Neuronal stem cell (in vitro differentiated cells): ENCODE measurements around the gene ITGA3.

Experiments used
- DNase-seq: peaks from one replicate; pipeline ENCODE4 v3.0.0-alpha.2; 2013; ENCODE audit warnings: low spot score
- H2AFZ ChIP-seq: one replicate; pipeline ENCODE4 v1.6.1; 2013; ENCODE audit warnings: mild to moderate bottlenecking, low read length, inconsistent platforms
- H2AK5ac ChIP-seq: 2 replicates; pipeline ENCODE4 v1.6.1; 2013; ENCODE audit warnings: low read depth, mild to moderate bottlenecking, inconsistent platforms, low read length, moderate library complexity, mixed read lengths
- H2BK120ac ChIP-seq: 2 replicates; pipeline ENCODE4 v1.6.1; 2013; ENCODE audit warnings: low read depth, mild to moderate bottlenecking, inconsistent platforms, low read length, moderate library complexity, mixed read lengths
- H2BK12ac ChIP-seq: one replicate; pipeline ENCODE4 v1.6.1; 2013; ENCODE audit warnings: low read length, inconsistent platforms
- H2BK15ac ChIP-seq: 2 replicates; pipeline ENCODE4 v1.6.1; 2013; ENCODE audit warnings: mild to moderate bottlenecking, low read length, inconsistent platforms, mixed read lengths
- H2BK5ac ChIP-seq: one replicate; pipeline ENCODE4 v1.6.1; 2013; ENCODE audit warnings: inconsistent platforms, mild to moderate bottlenecking, low read length, moderate library complexity
- H3K14ac ChIP-seq: one replicate; pipeline ENCODE4 v1.6.1; 2013; ENCODE audit warnings: low read length, inconsistent platforms
- H3K18ac ChIP-seq: 2 replicates; pipeline ENCODE4 v1.6.1; 2013; ENCODE audit warnings: low read length, inconsistent platforms
- H3K23ac ChIP-seq: 2 replicates; pipeline ENCODE4 v1.6.1; 2013; ENCODE audit warnings: low read depth, mild to moderate bottlenecking, mixed read lengths, low read length, inconsistent platforms; ENCODE audit not compliant: poor library complexity
- H3K27ac ChIP-seq: replicated peaks from 3 replicates; pipeline ENCODE4 v1.5.1; 2013; ENCODE audit warnings: low read length, inconsistent platforms
- H3K27me3 ChIP-seq, 3 experiments: 2 replicates each; pipeline ENCODE4 v1.6.1; 2013; ENCODE audit warnings: low read length in 3 of 3, mild to moderate bottlenecking in 2 of 3, inconsistent platforms in 1 of 3, low read depth in 1 of 3, mixed read lengths in 1 of 3, moderate library complexity in 1 of 3; ENCODE audit not compliant: control insufficient read depth in 3 of 3, insufficient read depth in 3 of 3
- H3K36me3 ChIP-seq, 2 donors: replicated peaks in 1 of 2; 2 replicates each; pipeline ENCODE4 v1.6.1; 2013; ENCODE audit warnings: low read length in 2 of 2; ENCODE audit not compliant: control insufficient read depth in 2 of 2, insufficient read depth in 2 of 2
- H3K4ac ChIP-seq: 2 replicates; pipeline ENCODE4 v1.6.1; 2013; ENCODE audit warnings: inconsistent platforms, mild to moderate bottlenecking, low read length, moderate library complexity
- H3K4me1 ChIP-seq, 2 donors: 1 replicate in 1 of 2; 2 replicates in 1 of 2; pipeline ENCODE4 v1.6.1; 2013; ENCODE audit warnings: low read length in 2 of 2, low read depth in 1 of 2; ENCODE audit not compliant: control insufficient read depth in 2 of 2, insufficient read depth in 1 of 2
- H3K4me2 ChIP-seq: one replicate; pipeline ENCODE4 v1.6.1; 2013; ENCODE audit warnings: mild to moderate bottlenecking, low read length, inconsistent platforms; ENCODE audit not compliant: insufficient read depth, poor library complexity, severe bottlenecking
- H3K4me3 ChIP-seq, 2 donors: 2 replicates each; pipeline ENCODE4 v1.5.1; 2013; ENCODE audit warnings: low read length in 2 of 2, mild to moderate bottlenecking in 2 of 2, inconsistent platforms in 1 of 2, moderate library complexity in 1 of 2
- H3K79me1 ChIP-seq: one replicate; pipeline ENCODE4 v1.6.1; 2013; ENCODE audit warnings: low read depth, mild to moderate bottlenecking, inconsistent platforms, low read length, moderate library complexity
- H3K9ac ChIP-seq: one replicate; pipeline ENCODE4 v1.6.1; 2013; ENCODE audit warnings: mild to moderate bottlenecking, low read depth, low read length, inconsistent platforms; ENCODE audit not compliant: poor library complexity
- H3K9me3 ChIP-seq, 2 donors: replicated peaks in 1 of 2; 2 replicates each; pipeline versions ENCODE3 to v1.6.1; 2013; ENCODE audit warnings: low read length in 2 of 2, mild to moderate bottlenecking in 2 of 2, inconsistent platforms in 1 of 2, low read depth in 1 of 2, mixed read lengths in 1 of 2, moderate library complexity in 1 of 2; ENCODE audit not compliant: control insufficient read depth in 2 of 2, insufficient read depth in 1 of 2
- H4K8ac ChIP-seq: one replicate; pipeline ENCODE4 v1.6.1; 2013; ENCODE audit warnings: low read depth, mild to moderate bottlenecking, inconsistent platforms, low read length, moderate library complexity
- H4K91ac ChIP-seq: one replicate; pipeline ENCODE4 v1.6.1; 2013; ENCODE audit warnings: low read length, low read depth, mild to moderate bottlenecking, inconsistent platforms; ENCODE audit not compliant: poor library complexity
- WGBS, 2 donors: extraction: QIAGEN DNeasy Blood & Tissue Kit; methylation state at CpG; one replicate each; pipeline ENCODE4 v1.1.7; 2013; ENCODE audit warnings: missing lambda C conversion rate in 2 of 2, mixed read lengths in 1 of 2; ENCODE audit not compliant: insufficient read length in 2 of 2, insufficient replicate concordance in 1 of 2; ENCODE audit errors: extremely low coverage in 2 of 2; 5-methylcytosine and 5-hydroxymethylcytosine counted together

Gene ITGA3

GRCh38 chr17:50045154-50045553 is 10.8 kb upstream of the ITGA3 start:
- no peak overlapping the region for H2BK15ac ChIP-seq
- H2BK5ac ChIP-seq: no peak overlapping the region
- H3K14ac ChIP-seq: no peak overlapping the region
- H3K18ac ChIP-seq: peak overlapping the region; percentile 63
- H3K4ac ChIP-seq: no peak overlapping the region
- H3K4me2 ChIP-seq: no peak overlapping the region
- H3K9ac ChIP-seq: no peak overlapping the region
- no peaks in the 10 kb centered on the region for H3K36me3 ChIP-seq
- peak overlapping the region; percentile 26 for H2AK5ac ChIP-seq
- H2AFZ ChIP-seq: no peak overlapping the region
- no peak overlapping the region for H4K91ac ChIP-seq
- no peak overlapping the region for H3K27ac ChIP-seq
- no CpG with 5 or more reads among the region's 4 CpGs for WGBS, 2 donors
- H3K4me1 ChIP-seq: peaks cover 7 to 11% of the 10 kb centered on the region in 2 donors
- no peaks in the 10 kb centered on the region for H3K27me3 ChIP-seq
- no peak overlapping the region for H3K23ac ChIP-seq
- no peak overlapping the region for H2BK120ac ChIP-seq
- H4K8ac ChIP-seq: no peak overlapping the region
- H3K9me3 ChIP-seq: no peaks in the 10 kb centered on the region
- H3K79me1 ChIP-seq: no peaks in the 10 kb centered on the region
- H2BK12ac ChIP-seq: no peak overlapping the region
- H3K4me3 ChIP-seq: no peak overlapping the region
- no peak for DNase-seq

- Histone ChIP-seq H3K18ac (no peak overlapping the region), H2BK5ac (no peak overlapping the region), H3K4me2 (no peak overlapping the region), H3K4me1 (peaks cover 7 to 15% of the 10 kb centered on the region in 2 donors), H2BK12ac (no peak overlapping the region), H3K23ac (no peak overlapping the region), H3K27me3 (no peaks in the 10 kb centered on the region), H3K36me3 (no peaks in the 10 kb centered on the region), H3K9me3 (no peaks in the 10 kb centered on the region), H4K8ac (no peak overlapping the region), H3K9ac (no peak overlapping the region), H4K91ac (no peak overlapping the region), H2AFZ (no peak overlapping the region), H2BK120ac (no peak overlapping the region), H3K4ac (no peak overlapping the region), H2AK5ac (no peak overlapping the region), H3K14ac (no peak overlapping the region), H3K79me1 (no peaks in the 10 kb centered on the region), H2BK15ac (peak overlapping the region; percentile 41), H3K27ac (no peak overlapping the region), H3K4me3 (no peak overlapping the region)
- no CpG with 5 or more reads among the region's 2 CpGs for WGBS, 2 donors
- no peak for DNase-seq
These were observed 9.7 kb upstream of the ITGA3 start for GRCh38 chr17:50046179-50046578.

- no peak for DNase-seq
- Histone ChIP-seq H3K9ac (no peak overlapping the region), H2BK5ac (no peak overlapping the region), H3K4ac (no peak overlapping the region), H3K27ac (no peak overlapping the region), H2BK12ac (peak overlapping the region; percentile 33), H2AFZ (no peak overlapping the region), H3K4me3 (no peak overlapping the region), H3K23ac (no peak overlapping the region), H3K36me3 (no peaks in the 10 kb centered on the region), H3K4me1 (peaks cover 9 to 19% of the 10 kb centered on the region in 2 donors), H3K79me1 (no peaks in the 10 kb centered on the region), H2BK120ac (peak overlapping the region; percentile 16), H3K14ac (no peak overlapping the region), H2BK15ac (peak overlapping the region; percentile 41), H2AK5ac (peak overlapping the region; percentile 56), H3K9me3 (no peaks in the 10 kb centered on the region), H3K4me2 (no peak overlapping the region), H4K91ac (peak overlapping the region; percentile 76), H3K18ac (peak overlapping the region; percentile 11), H4K8ac (no peak overlapping the region), H3K27me3 (no peaks in the 10 kb centered on the region)
- no CpG with 5 or more reads among the region's 6 CpGs for WGBS, 2 donors
These were observed 9.2 kb upstream of the ITGA3 start for GRCh38 chr17:50046667-50047066.

GRCh38 chr17:50047083-50047482 is 8.8 kb upstream of the ITGA3 start:
- Histone ChIP-seq H4K8ac (no peak overlapping the region), H2AFZ (peak overlapping the region; percentile 85), H3K18ac (no peak overlapping the region), H3K79me1 (no peaks in the 10 kb centered on the region), H3K27me3 (no peaks in the 10 kb centered on the region), H3K4me3 (no peak overlapping the region), H3K9me3 (no peaks in the 10 kb centered on the region), H3K4ac (no peak overlapping the region), H3K14ac (no peak overlapping the region), H3K27ac (no peak overlapping the region), H2BK12ac (no peak overlapping the region), H2BK15ac (no peak overlapping the region), H3K4me2 (no peak overlapping the region), H2AK5ac (peak overlapping the region; percentile 56), H3K4me1 (peaks cover 9 to 22% of the 10 kb centered on the region in 2 donors), H3K36me3 (no peaks in the 10 kb centered on the region), H3K9ac (no peak overlapping the region), H2BK5ac (no peak overlapping the region), H3K23ac (no peak overlapping the region), H2BK120ac (no peak overlapping the region), H4K91ac (no peak overlapping the region)
- WGBS, 2 donors: no CpG with 5 or more reads among the region's 6 CpGs
- no peak for DNase-seq
